ENCODE results near the gene SHCBP1. TPM values are rescaled to one million over a fixed set of nuclear protein-coding genes. Genes with fewer than 3 reads are reported as not detected.

Gene SHCBP1
- total and polyA plus RNA-seq, 2 of the 13 experiments (the other 11 are each of a cell fraction or from before 2014, with no cell fraction given), result 15.7 to 33.0 TPM

- peak; percentile 72 for TF ChIP-seq ZNF687 (CRISPR knock-in tag; IDR thresholded peaks at IDR 0.05)
- TF ChIP-seq YY1 (IDR thresholded peaks at IDR 0.05; ENCODE audit: insufficient read depth, insufficient replicate concordance, low read depth, low read length), result no peak
- no peak for TF ChIP-seq ZNF296 (CRISPR knock-in tag; conservative IDR thresholded peaks at IDR 0.05)
- no peak for TF ChIP-seq ZNF275 (CRISPR knock-in tag; IDR thresholded peaks at IDR 0.05; ENCODE audit: borderline replicate concordance)
- TF ChIP-seq ZNF788 (CRISPR knock-in tag; IDR thresholded peaks at IDR 0.05; ENCODE audit: borderline replicate concordance), result no peak; the same call in 1 of the 2 replicates
- peak; percentile 35; the same call in 1 of the 2 replicates for TF ChIP-seq ZFX (CRISPR knock-in tag; IDR thresholded peaks at IDR 0.05; ENCODE audit: low read depth)
- TF ChIP-seq ZSCAN5A (CRISPR knock-in tag; IDR thresholded peaks at IDR 0.05; ENCODE audit: borderline replicate concordance), result no peak
- TF ChIP-seq SOX5 (CRISPR knock-in tag; IDR thresholded peaks at IDR 0.05; ENCODE audit: borderline replicate concordance), result no peak
- TF ChIP-seq ZNF589 (CRISPR knock-in tag; conservative IDR thresholded peaks at IDR 0.05), result no peak
- TF ChIP-seq POGZ (CRISPR knock-in tag; IDR thresholded peaks at IDR 0.05), result no peak
- TF ChIP-seq PATZ1 (CRISPR knock-in tag; IDR thresholded peaks at IDR 0.05), result no peak
- TF ChIP-seq ZFP90 (CRISPR knock-in tag; IDR thresholded peaks at IDR 0.05; ENCODE audit: borderline replicate concordance), result no peak
- no peak for TF ChIP-seq ZSCAN29 (CRISPR knock-in tag; conservative IDR thresholded peaks at IDR 0.05)
- no peak for TF ChIP-seq TARDBP (CRISPR knock-in tag; IDR thresholded peaks at IDR 0.05)
- TF ChIP-seq ZFP1 (CRISPR knock-in tag; IDR thresholded peaks at IDR 0.05), result no peak
- 0 out of 2 replicates have a peak, but pooled peaks have one; percentile 26 for TF ChIP-seq MTA1 (CRISPR knock-in tag; IDR thresholded peaks at IDR 0.05; ENCODE audit: borderline replicate concordance)
- no peak for TF ChIP-seq ZBTB26 (CRISPR knock-in tag; IDR thresholded peaks at IDR 0.05; ENCODE audit: borderline replicate concordance)
- TF ChIP-seq ZNF441 (CRISPR knock-in tag; IDR thresholded peaks at IDR 0.05; ENCODE audit: borderline replicate concordance), result no peak
Measured at GRCh38 chr16:46573008-46573833, 48.0 kb downstream of the SHCBP1 start (continued).

Measured in HepG2 (cell line).